Activated T-helper 1 cell treated with Interleukin-2 at 50 U/mL for 16 hours (primary cell): ENCODE results near the gene CYB5R4.
"Not testable (repeated sequence)": the region's sequence is repeated elsewhere in the genome, so short reads cannot be mapped to it uniquely, and the experiment has no call there.

Source experiments
- DNase-seq: peaks from one replicate; pipeline ENCODE4 v3.0.0-alpha.2; 2020; ENCODE audit warnings: low read depth

CYB5R4 gene

GRCh38 chr6:83914953-83915352, 55.5 kb downstream of the CYB5R4 start:
- DNase-seq: no peak

GRCh38 chr6:83917001-83917400, 57.5 kb downstream of the CYB5R4 start:
- DNase-seq: no peak

GRCh38 chr6:83920017-83920416, 60.5 kb downstream of the CYB5R4 start:
- no peak for DNase-seq

GRCh38 chr6:83921315-83921714, 61.8 kb downstream of the CYB5R4 start:
- no peak for DNase-seq

- no peak for DNase-seq
Observed at GRCh38 chr6:83927470-83927869, 68.0 kb downstream of the CYB5R4 start.

GRCh38 chr6:83928286-83928685, 68.8 kb downstream of the CYB5R4 start:
- DNase-seq: no peak

- DNase-seq: not testable (repeated sequence)
Observed at GRCh38 chr6:83946201-83946833, 86.8 kb downstream of the CYB5R4 start.

- not testable (repeated sequence) for DNase-seq
Observed at GRCh38 chr6:83947983-83948382, 88.5 kb downstream of the CYB5R4 start.

GRCh38 chr6:83948851-83949250, 89.4 kb downstream of the CYB5R4 start:
- DNase-seq: no peak

GRCh38 chr6:83951423-83951822, 91.9 kb downstream of the CYB5R4 start:
- not testable (repeated sequence) for DNase-seq

GRCh38 chr6:83952830-83953229, 93.3 kb downstream of the CYB5R4 start:
- no peak for DNase-seq

GRCh38 chr6:83954371-83954770, 94.9 kb downstream of the CYB5R4 start:
- DNase-seq: no peak

GRCh38 chr6:83958241-83958685, 98.8 kb downstream of the CYB5R4 start:
- DNase-seq: no peak

GRCh38 chr6:83960664-83961063, 101.2 kb downstream of the CYB5R4 start:
- no peak for DNase-seq

- no peak for DNase-seq
Observed at GRCh38 chr6:83962582-83962981, 103.1 kb downstream of the CYB5R4 start.

- DNase-seq: no peak
Observed at GRCh38 chr6:83966539-83966938, 107.0 kb downstream of the CYB5R4 start.

- no peak for DNase-seq
Observed at GRCh38 chr6:83970582-83970981, 111.1 kb downstream of the CYB5R4 start.

GRCh38 chr6:83974409-83975050, 115.0 kb downstream of the CYB5R4 start:
- no peak for DNase-seq

GRCh38 chr6:83976037-83976755, 116.7 kb downstream of the CYB5R4 start:
- no peak for DNase-seq

GRCh38 chr6:83976871-83977270, 117.4 kb downstream of the CYB5R4 start:
- no peak for DNase-seq

GRCh38 chr6:83978324-83978734, 118.8 kb downstream of the CYB5R4 start:
- no peak for DNase-seq

- no peak for DNase-seq
Observed at GRCh38 chr6:83978997-83979396, 119.5 kb downstream of the CYB5R4 start.

GRCh38 chr6:83984411-83984810, 124.9 kb downstream of the CYB5R4 start:
- DNase-seq: no peak
